HEK293T (cell line): ENCODE results near the gene ATAD1.
"Not testable (repeated sequence)": the region's sequence is repeated elsewhere in the genome, so short reads cannot be mapped to it uniquely, and the experiment has no call there.

ENCODE experiments used
- CTCF ChIA-PET: fragments of 350-600 bp; formaldehyde crosslinking; extraction: SDS; loops from one replicate; lab custom pipeline; 2021; ENCODE audit warnings: antibody characterized with exemption, inconsistent platforms; lab: Yijun Ruan, JAX
- POLR2A ChIA-PET: fragments of 350-600 bp; formaldehyde crosslinking; extraction: SDS; loops from one replicate; lab custom pipeline; 2020; ENCODE audit warnings: antibody characterized with exemption, inconsistent platforms; lab: Yijun Ruan, JAX
- DNase-seq: peaks from one replicate; pipeline ENCODE4 v3.0.0; 2012; ENCODE audit warnings: mixed read lengths; ENCODE audit errors: extremely low spot score
- ARNT ChIP-seq: fragments of 450-650 bp; IDR thresholded peaks from 2 replicates; pipeline ENCODE4 v1.6.1; 2017; ENCODE audit warnings: mild to moderate bottlenecking
- BHLHE40 ChIP-seq: fragments of 450-650 bp; IDR thresholded peaks from 2 replicates; pipeline ENCODE4 v1.6.1; 2016; ENCODE audit warnings: mild to moderate bottlenecking, moderate library complexity, borderline replicate concordance
- CTBP1 ChIP-seq: fragments of 450-650 bp; IDR thresholded peaks from 2 replicates; pipeline ENCODE4 v1.6.1; 2016; ENCODE audit warnings: borderline replicate concordance
- ELF4 ChIP-seq: fragments of 450-650 bp; IDR thresholded peaks from 2 replicates; pipeline ENCODE4 v1.6.1; 2017; ENCODE audit warnings: antibody characterized with exemption
- FOXA1 ChIP-seq: fragments of 450-650 bp; IDR thresholded peaks from 2 replicates; pipeline ENCODE4 v1.6.1; 2016; ENCODE audit warnings: mild to moderate bottlenecking
- FOXK2 ChIP-seq: fragments of 450-650 bp; IDR thresholded peaks from 2 replicates; pipeline ENCODE4 v1.6.1; 2016; ENCODE audit warnings: mild to moderate bottlenecking
- FOXM1 ChIP-seq: fragments of 450-650 bp; IDR thresholded peaks from 2 replicates; pipeline ENCODE4 v1.6.1; 2017; ENCODE audit warnings: mild to moderate bottlenecking, borderline replicate concordance
- HDGF ChIP-seq: fragments of 450-650 bp; IDR thresholded peaks from 2 replicates; pipeline ENCODE4 v1.6.1; 2017; ENCODE audit warnings: antibody characterized with exemption, borderline replicate concordance
- L3MBTL2 ChIP-seq: fragments of 450-650 bp; conservative IDR thresholded peaks from 2 replicates; pipeline ENCODE4 v1.6.1; 2016; ENCODE audit warnings: mild to moderate bottlenecking
- LEF1 ChIP-seq: fragments of 450-650 bp; IDR thresholded peaks from 2 replicates; pipeline ENCODE4 v1.6.1; 2017; ENCODE audit warnings: mild to moderate bottlenecking, borderline replicate concordance
- NFRKB ChIP-seq: fragments of 450-650 bp; IDR thresholded peaks from 2 replicates; pipeline ENCODE4 v1.6.1; 2016; ENCODE audit warnings: mild to moderate bottlenecking, moderate library complexity
- SP1 ChIP-seq: fragments of 450-650 bp; IDR thresholded peaks from 2 replicates; pipeline ENCODE4 v1.6.1; 2017
- SUZ12 ChIP-seq: fragments of 450-650 bp; IDR thresholded peaks from 2 replicates; pipeline ENCODE4 v1.6.1; 2016; ENCODE audit warnings: mild to moderate bottlenecking
- TARDBP ChIP-seq: fragments of 450-650 bp; IDR thresholded peaks from 2 replicates; pipeline ENCODE4 v1.6.1; 2016
- ZNF384 ChIP-seq: fragments of 450-650 bp; IDR thresholded peaks from 2 replicates; pipeline ENCODE4 v1.6.1; 2016
- TF ChIP-seq, protein P1 (sequence below): fragments of 450-650 bp; IDR thresholded peaks from 2 replicates; pipeline ENCODE4 v1.6.1; 2016

The ATAD1 gene

DNA sequence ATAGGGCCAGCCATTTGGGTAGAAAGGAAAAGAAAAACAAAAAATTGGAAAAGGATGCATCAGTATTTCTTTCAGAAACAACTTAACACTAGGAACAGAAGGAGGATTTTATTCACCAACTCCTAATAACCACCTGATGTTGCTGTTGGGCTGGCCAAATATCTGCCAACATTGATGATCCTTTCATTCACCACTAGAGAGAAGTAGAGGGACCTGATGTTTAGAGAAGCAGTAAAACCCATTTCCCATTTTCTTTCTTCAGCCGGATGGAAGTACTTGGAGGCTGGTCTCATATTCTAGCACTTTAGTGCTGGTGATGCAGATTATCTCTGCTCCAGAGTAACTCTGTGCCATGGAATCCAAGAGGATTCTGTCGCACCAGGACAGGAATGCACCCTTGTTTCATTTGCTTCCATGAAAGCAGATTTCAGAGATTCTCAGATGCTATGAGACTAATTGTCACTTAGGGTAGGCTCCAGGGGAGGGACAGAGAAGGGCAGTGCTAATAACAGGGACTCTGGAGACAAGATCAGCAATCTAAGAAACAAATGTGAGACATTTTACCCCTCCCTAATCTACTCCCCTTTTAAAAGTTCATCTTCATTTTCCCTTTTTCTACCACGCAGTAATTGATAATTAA lies 42.2 kb upstream of the ATAD1 start:
- TF ChIP-seq SP1, result no peak
- TF ChIP-seq ARNT, result no peak
- DNase-seq, result peak; percentile 42
- POLR2A ChIA-PET, result no interaction called here
- CTCF ChIA-PET, result interaction anchor here (1.4 kb wide), 1 partner anchor 10 kb away, joined by 4 read pairs; no protein-coding TSS in a partner anchor

DNA sequence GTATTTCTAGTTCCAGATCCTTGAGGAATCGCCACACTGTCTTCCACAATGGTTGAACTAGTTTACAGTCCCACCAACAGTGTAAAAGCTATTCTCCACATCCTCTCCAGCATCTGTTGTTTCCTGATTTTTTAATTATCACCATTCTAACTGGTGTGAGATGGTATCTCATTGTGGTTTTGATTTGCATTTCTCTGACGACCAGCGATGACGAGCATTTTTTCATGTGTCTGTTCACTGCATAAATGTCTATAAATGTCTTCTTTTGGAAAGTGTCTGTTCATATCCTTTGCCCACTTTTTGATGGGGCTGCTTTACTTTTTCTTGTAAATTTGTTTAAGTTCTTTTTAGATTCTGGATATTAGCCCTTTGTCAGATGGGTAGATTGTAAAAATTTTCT lies 37.6 kb upstream of the ATAD1 start:
- POLR2A ChIA-PET, DNase-seq, CTCF ChIA-PET: not testable (repeated sequence)

DNA sequence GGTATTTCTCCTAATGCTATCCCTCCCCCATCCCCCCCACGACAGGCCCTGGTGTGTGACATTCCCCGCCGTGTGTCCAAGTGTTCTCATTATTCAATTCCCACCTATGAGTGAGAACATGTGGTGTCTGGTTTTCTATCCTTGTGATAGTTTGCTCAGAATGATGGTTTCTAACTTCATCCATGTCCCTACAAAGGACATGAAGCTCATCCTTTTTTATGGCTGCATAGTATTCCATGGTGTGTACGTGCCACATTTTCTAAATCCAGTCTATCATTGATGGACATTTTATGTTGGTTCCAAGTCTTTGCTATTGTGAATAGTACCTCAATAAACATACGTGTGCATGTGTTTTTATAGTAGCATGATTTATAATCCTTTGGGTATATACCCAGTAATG lies 37.2 kb upstream of the ATAD1 start:
- CTCF ChIA-PET, POLR2A ChIA-PET, DNase-seq: not testable (repeated sequence)

DNA sequence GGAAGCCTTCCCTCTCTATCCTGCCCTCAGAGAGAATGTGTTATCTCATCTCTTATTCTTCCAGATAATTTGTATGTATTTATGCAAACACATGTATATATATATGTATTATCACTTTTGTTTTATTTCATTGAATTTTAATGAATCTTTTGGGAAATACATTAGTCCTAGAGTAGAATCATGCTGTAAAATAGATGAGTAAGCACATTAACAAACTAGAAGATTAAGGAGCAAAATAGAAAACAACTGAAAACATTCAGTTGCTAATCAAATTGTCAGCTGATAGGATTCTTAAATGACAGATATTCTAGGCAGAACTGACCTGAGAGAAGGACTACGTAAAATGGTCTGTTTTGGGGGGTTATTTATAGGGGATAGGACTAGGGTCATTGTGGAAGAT lies 34.1 kb upstream of the ATAD1 start:
- POLR2A ChIA-PET, result no interaction called here
- CTCF ChIA-PET, result no interaction called here
- TF ChIP-seq BHLHE40 (no peak), HDGF (no peak), CTBP1 (no peak), SUZ12 (no peak), SP1 (no peak), L3MBTL2 (no peak), FOXM1 (no peak), ELF4 (no peak), LEF1 (no peak), ZNF384 (no peak), NFRKB (no peak), ARNT (no peak), FOXK2 (no peak), TARDBP (no peak), FOXA1 (no peak)
- TF ChIP-seq, protein P1, sequence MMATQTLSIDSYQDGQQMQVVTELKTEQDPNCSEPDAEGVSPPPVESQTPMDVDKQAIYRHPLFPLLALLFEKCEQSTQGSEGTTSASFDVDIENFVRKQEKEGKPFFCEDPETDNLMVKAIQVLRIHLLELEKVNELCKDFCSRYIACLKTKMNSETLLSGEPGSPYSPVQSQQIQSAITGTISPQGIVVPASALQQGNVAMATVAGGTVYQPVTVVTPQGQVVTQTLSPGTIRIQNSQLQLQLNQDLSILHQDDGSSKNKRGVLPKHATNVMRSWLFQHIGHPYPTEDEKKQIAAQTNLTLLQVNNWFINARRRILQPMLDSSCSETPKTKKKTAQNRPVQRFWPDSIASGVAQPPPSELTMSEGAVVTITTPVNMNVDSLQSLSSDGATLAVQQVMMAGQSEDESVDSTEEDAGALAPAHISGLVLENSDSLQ, result no peak
- DNase-seq, result no peak

DNA sequence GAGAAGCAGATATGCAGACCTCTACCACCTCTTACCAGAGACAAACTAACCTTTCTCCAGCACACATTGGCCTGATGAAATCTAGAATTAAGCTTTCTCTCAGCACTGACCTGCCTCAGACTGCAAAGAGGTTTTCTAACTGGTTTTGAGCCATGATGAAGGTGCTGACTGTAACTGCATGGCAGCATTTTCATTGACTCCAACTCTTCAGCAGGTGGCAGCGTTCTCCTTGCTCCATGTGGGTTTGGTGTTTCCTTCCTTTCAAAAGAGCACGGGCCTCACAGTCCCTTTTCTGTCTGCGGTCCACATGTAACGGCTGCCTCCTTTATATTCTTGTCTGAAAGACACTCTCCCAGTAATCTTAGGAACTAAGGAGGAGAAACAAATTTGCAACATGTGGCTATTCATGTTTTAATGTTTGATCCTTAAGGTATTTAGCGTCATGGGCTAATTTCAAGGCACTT lies 32.7 kb upstream of the ATAD1 start:
- no peak for TF ChIP-seq ZNF384
- ChIA-PET CTCF (interaction anchor here (0.7 to 1.2 kb wide), 7 partner anchors 10 to 536 kb away, joined by 3 to 4 read pairs (median 3); no protein-coding TSS in a partner anchor), POLR2A (interaction anchor here (2.0 to 3.3 kb wide), 2 partner anchors 11 to 33 kb away, joined by 6 to 15 read pairs; partner anchors contain the start of genes ATAD1, KLLN and PTEN)
- peak; percentile 61 for DNase-seq

DNA sequence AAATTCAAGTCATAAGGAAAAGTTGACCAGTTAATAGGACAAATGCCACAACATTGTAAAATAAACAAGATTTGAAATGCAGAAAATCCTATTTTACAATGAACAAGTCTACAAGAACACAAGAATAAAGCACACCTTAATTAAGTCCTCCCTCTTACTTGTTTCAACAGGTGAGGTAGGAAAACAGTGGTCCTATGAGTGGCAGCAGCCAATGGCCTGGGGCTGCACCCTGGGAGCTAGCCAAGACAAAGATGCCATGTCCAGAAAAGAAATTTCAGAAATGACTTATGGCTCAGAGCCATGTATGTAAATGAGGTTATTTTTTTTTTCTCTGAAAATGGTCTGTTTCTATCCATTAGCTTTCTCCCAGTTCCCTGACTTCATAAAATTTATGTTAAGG lies 31.0 kb upstream of the ATAD1 start:
- TF ChIP-seq FOXK2 (no peak), BHLHE40 (no peak), SUZ12 (no peak), FOXM1 (no peak), CTBP1 (no peak), ELF4 (no peak), NFRKB (no peak), FOXA1 (no peak), HDGF (no peak)
- TF ChIP-seq, protein P1, result no peak
- DNase-seq, result no peak
- ChIA-PET CTCF (interaction anchor here (0.6 to 1.0 kb wide), 3 partner anchors 9 to 261 kb away, joined by 3 to 5 read pairs (median 4); no protein-coding TSS in a partner anchor), POLR2A (interaction anchor here (3.3 kb wide), 1 partner anchor 13 kb away, joined by 15 read pairs; the partner anchor contains the start of genes KLLN and PTEN)

DNA sequence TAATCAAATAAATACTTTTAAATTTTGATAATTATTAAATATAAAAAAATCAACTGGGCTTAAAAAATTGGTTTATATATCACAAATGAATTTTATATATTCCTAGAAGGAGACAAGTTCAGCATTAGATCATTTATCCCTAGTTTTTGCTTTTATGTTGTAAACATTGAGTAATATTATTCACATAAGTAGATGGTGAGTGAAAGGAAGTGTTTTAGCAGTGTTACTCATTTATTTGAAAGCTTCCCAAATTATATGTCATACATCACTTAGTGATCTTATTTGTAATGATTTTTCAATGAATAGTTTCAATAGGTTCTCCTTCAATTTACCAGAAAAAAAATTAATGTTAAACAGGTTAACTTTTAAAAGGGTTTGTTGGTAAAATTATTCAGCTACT lies 29.5 kb upstream of the ATAD1 start:
- no peak for DNase-seq
- no peak for TF ChIP-seq SP1
- no peak for TF ChIP-seq ZNF384
- TF ChIP-seq NFRKB, result no peak
- TF ChIP-seq SUZ12, result no peak
- TF ChIP-seq FOXK2, result no peak
- no peak for TF ChIP-seq ELF4
- no peak for TF ChIP-seq LEF1
- TF ChIP-seq BHLHE40, result no peak
- TF ChIP-seq HDGF, result no peak
- no peak for TF ChIP-seq CTBP1
- no peak for TF ChIP-seq FOXM1
- TF ChIP-seq, protein P1, result no peak
- ChIA-PET CTCF (interaction anchor here (0.5 kb wide), 1 partner anchor 15 kb away, joined by 5 read pairs; no protein-coding TSS in a partner anchor), POLR2A (no interaction called here)

DNA sequence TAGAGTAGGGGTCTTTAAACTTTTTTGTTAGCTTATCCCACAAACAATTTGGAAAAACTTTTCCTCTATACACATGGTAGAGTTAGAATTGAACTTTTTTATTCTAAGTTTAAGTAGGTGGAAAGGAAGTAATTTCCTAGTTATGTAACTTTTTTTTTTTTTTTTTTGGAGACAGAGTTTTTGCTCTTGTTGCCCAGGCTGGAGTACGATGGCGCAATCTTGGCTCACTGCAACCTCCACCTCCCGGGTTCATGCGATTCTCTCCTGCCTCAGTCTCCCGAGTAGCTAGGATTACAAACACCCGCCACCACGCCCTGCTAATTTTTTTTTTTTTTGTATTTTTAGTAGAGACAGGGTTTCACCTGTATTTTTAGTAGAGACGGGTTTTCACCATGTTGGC lies 28.7 kb upstream of the ATAD1 start:
- DNase-seq, result not testable (repeated sequence)
- CTCF ChIA-PET, result interaction anchor here (0.8 kb wide), 1 partner anchor 21 kb away, joined by 6 read pairs; no protein-coding TSS in a partner anchor
- POLR2A ChIA-PET, result interaction anchor here (1.4 to 1.7 kb wide), 2 partner anchors 16 to 29 kb away, joined by 10 to 14 read pairs; partner anchors contain the start of genes ATAD1, KLLN and PTEN
